ENCODE results near the gene ADD3. TPM values are rescaled to one million over a fixed set of nuclear protein-coding genes. Genes with fewer than 3 reads are reported as not detected.

Gene ADD3
- total and polyA plus RNA-seq, 2 of the 13 experiments (the other 11 are each of a cell fraction or from before 2014, with no cell fraction given): 44.7 to 57.5 TPM

DNA sequence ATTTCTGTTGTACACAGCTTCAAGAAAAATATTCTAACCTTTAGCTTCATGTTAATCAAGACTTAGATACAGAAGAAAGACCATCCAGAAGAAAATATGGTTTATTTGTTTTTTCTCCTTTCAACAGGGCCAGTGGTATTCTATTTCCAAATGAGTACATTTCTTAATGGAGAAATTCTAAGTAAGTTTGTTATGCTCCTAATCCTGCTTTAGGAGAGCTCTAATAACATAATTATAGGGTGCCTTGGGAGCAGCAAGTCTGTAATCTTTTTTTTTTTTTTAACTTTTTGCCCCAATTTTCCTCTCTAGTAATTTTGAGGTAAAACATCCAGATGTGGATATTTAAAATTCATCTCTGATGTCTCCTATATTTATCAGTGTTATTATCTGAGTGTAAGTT is 98.1 kb downstream of the ADD3 start (continued):
- TF ChIP-seq, protein P1, sequence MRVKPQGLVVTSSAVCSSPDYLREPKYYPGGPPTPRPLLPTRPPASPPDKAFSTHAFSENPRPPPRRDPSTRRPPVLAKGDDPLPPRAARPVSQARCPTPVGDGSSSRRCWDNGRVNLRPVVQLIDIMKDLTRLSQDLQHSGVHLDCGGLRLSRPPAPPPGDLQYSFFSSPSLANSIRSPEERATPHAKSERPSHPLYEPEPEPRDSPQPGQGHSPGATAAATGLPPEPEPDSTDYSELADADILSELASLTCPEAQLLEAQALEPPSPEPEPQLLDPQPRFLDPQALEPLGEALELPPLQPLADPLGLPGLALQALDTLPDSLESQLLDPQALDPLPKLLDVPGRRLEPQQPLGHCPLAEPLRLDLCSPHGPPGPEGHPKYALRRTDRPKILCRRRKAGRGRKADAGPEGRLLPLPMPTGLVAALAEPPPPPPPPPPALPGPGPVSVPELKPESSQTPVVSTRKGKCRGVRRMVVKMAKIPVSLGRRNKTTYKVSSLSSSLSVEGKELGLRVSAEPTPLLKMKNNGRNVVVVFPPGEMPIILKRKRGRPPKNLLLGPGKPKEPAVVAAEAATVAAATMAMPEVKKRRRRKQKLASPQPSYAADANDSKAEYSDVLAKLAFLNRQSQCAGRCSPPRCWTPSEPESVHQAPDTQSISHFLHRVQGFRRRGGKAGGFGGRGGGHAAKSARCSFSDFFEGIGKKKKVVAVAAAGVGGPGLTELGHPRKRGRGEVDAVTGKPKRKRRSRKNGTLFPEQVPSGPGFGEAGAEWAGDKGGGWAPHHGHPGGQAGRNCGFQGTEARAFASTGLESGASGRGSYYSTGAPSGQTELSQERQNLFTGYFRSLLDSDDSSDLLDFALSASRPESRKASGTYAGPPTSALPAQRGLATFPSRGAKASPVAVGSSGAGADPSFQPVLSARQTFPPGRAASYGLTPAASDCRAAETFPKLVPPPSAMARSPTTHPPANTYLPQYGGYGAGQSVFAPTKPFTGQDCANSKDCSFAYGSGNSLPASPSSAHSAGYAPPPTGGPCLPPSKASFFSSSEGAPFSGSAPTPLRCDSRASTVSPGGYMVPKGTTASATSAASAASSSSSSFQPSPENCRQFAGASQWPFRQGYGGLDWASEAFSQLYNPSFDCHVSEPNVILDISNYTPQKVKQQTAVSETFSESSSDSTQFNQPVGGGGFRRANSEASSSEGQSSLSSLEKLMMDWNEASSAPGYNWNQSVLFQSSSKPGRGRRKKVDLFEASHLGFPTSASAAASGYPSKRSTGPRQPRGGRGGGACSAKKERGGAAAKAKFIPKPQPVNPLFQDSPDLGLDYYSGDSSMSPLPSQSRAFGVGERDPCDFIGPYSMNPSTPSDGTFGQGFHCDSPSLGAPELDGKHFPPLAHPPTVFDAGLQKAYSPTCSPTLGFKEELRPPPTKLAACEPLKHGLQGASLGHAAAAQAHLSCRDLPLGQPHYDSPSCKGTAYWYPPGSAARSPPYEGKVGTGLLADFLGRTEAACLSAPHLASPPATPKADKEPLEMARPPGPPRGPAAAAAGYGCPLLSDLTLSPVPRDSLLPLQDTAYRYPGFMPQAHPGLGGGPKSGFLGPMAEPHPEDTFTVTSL (CRISPR knock-in tag; IDR thresholded peaks at IDR 0.05; ENCODE audit: borderline replicate concordance): no peak
- TF ChIP-seq TCF7 (IDR thresholded peaks at IDR 0.05; ENCODE audit: low read depth): no peak

DNA sequence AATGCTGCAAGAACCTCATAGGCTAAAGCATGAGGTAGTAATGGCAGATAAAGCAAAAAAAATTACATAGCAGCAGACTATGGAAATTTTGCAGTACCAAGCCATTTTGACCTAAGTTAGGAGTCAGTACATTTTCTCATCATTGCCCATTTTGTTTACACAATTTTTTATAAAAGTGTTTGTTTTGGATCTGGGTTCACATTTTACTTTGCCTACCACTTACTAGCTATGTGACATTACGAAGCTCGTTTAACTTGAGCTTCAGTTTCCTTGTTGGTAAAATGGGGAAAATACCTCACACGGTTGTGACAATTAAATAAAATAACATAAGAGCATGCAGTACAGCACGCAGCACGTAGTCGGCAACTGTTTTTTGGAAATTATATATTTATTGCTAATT is 99.6 kb downstream of the ADD3 start:
- in situ Hi-C loops (cut with HindIII; ENCODE audit: extremely low pct_ligation_motif_present, low pct_unique_long_range_greater_than_20kb) (no loop called here), intact Hi-C loops (cut with micrococcal nuclease; ENCODE audit: unreplicated experiment) (no loop called here)
- H3K4me3 ChIP-seq (replicated peaks in 1 of 3; ENCODE audit: insufficient read depth in 1 of 3, low read depth in 2 of 3, low read length in 3 of 3): no peak overlapping the region
- ChIA-PET POLR2A (no interaction called here), CTCF (ENCODE audit: low intra/inter-chr PET ratio, low total read pairs) (no interaction called here)
- no peaks in the 10 kb centered on the region for H3K9me3 ChIP-seq (ENCODE audit: low read length)
- no peak overlapping the region for H3K27ac ChIP-seq (ENCODE audit: extremely low read length, insufficient read depth, low read length)
- DNase-seq (ENCODE audit: low spot score): no peak
- no peak overlapping the region for H3K4me2 ChIP-seq (ENCODE audit: low read depth, low read length)
- no peaks in the 10 kb centered on the region for H4K20me1 ChIP-seq (ENCODE audit: insufficient read depth, low read length)
- no peaks in the 10 kb centered on the region for H3K79me2 ChIP-seq (ENCODE audit: insufficient read depth, low read length)
- no peaks in the 10 kb centered on the region for H3K27me3 ChIP-seq (ENCODE audit: control insufficient read depth in 1 of 2, insufficient read depth in 2 of 2, low read length in 2 of 2)
- no peak for ATAC-seq
- FAIRE-seq: no peak
- no TSS peak for BruUV-seq (replicated peaks)
- H2AFZ ChIP-seq (ENCODE audit: low read length): no peak overlapping the region
- no peak overlapping the region for H3K9ac ChIP-seq (ENCODE audit: insufficient read depth, low read depth, low read length)
- no peaks in the 10 kb centered on the region for H3K4me1 ChIP-seq (ENCODE audit: insufficient read depth, low read length)
- WGBS (ENCODE audit: low lambda C conversion rate): 99% methylated on average over 6 of the region's 6 CpGs
- peaks cover 3 to 17% of the 10 kb centered on the region in 2 experiments; a peak in 3 of 5 replicates for H3K36me3 ChIP-seq (replicated peaks in 1 of 2; ENCODE audit: control insufficient read depth in 1 of 2, insufficient read depth in 2 of 2, low read length in 2 of 2)
- no peak for TF ChIP-seq SRSF9 (IDR thresholded peaks at IDR 0.05; ENCODE audit: borderline replicate concordance, insufficient read depth, low read depth, low read length, poor library complexity, severe bottlenecking)
- no peak for TF ChIP-seq ZFP36 (IDR thresholded peaks at IDR 0.05; ENCODE audit: borderline replicate concordance, low read depth, low read length, partially characterized antibody)
- no peak for TF ChIP-seq RARA (CRISPR knock-in tag; IDR thresholded peaks at IDR 0.05)
- no peak for TF ChIP-seq KMT2A (CRISPR knock-in tag; IDR thresholded peaks at IDR 0.05)
- TF ChIP-seq, protein P2, sequence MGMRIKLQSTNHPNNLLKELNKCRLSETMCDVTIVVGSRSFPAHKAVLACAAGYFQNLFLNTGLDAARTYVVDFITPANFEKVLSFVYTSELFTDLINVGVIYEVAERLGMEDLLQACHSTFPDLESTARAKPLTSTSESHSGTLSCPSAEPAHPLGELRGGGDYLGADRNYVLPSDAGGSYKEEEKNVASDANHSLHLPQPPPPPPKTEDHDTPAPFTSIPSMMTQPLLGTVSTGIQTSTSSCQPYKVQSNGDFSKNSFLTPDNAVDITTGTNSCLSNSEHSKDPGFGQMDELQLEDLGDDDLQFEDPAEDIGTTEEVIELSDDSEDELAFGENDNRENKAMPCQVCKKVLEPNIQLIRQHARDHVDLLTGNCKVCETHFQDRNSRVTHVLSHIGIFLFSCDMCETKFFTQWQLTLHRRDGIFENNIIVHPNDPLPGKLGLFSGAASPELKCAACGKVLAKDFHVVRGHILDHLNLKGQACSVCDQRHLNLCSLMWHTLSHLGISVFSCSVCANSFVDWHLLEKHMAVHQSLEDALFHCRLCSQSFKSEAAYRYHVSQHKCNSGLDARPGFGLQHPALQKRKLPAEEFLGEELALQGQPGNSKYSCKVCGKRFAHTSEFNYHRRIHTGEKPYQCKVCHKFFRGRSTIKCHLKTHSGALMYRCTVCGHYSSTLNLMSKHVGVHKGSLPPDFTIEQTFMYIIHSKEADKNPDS (CRISPR knock-in tag; IDR thresholded peaks at IDR 0.05): no peak
- TF ChIP-seq ZNF572 (CRISPR knock-in tag; IDR thresholded peaks at IDR 0.05): no peak
- no peak for TF ChIP-seq ZNF589 (CRISPR knock-in tag; conservative IDR thresholded peaks at IDR 0.05)
- TF ChIP-seq, protein P3, sequence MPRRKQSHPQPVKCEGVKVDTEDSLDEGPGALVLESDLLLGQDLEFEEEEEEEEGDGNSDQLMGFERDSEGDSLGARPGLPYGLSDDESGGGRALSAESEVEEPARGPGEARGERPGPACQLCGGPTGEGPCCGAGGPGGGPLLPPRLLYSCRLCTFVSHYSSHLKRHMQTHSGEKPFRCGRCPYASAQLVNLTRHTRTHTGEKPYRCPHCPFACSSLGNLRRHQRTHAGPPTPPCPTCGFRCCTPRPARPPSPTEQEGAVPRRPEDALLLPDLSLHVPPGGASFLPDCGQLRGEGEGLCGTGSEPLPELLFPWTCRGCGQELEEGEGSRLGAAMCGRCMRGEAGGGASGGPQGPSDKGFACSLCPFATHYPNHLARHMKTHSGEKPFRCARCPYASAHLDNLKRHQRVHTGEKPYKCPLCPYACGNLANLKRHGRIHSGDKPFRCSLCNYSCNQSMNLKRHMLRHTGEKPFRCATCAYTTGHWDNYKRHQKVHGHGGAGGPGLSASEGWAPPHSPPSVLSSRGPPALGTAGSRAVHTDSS (CRISPR knock-in tag; conservative IDR thresholded peaks at IDR 0.05): no peak
- TF ChIP-seq ZNF30 (CRISPR knock-in tag; IDR thresholded peaks at IDR 0.05): no peak
- no peak for TF ChIP-seq SP1 (IDR thresholded peaks at IDR 0.05)
- TF ChIP-seq SP1 (CRISPR knock-in tag; IDR thresholded peaks at IDR 0.05): no peak

Measured in HepG2 (cell line).